ENCODE data around the gene CD93. TPM values are rescaled to one million over a fixed set of nuclear protein-coding genes. Genes with fewer than 3 reads are reported as not detected.

Gene CD93
- total and polyA plus RNA-seq, 2 of the 8 experiments (the other 6 are each of a cell fraction or from before 2014, with no cell fraction given): under 0.01 to 0.07 TPM

DNA sequence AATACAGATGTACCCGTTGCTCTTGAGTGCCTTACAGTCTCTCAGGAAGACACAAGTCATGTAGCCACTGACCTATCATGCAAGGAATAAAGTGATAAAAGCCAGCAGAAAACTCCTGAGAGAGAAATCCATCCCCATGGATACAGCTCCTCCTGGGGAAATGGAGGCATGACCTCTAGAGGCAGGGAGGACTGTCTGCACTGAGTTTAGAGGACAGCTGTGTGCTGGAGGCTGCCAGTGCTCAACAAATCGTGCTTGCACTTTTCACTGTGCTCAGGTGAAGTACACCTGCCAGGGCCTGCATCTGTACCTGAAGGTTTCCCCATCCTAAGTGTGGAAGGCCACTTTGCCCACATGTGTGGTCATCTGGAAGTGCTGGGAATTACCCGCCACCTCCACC is 12.1 kb downstream of the CD93 start:
- Histone ChIP-seq H3K4me2 (ENCODE audit: insufficient read depth in 1 of 2, low read depth in 2 of 2, low read length in 2 of 2) (no peak overlapping the region), H3K79me1 (ENCODE audit: low read depth, low read length) (no peaks in the 10 kb centered on the region), H3K4ac (replicated peaks; ENCODE audit: insufficient read length, low read depth, low read length) (no peak overlapping the region), H2BK20ac (ENCODE audit: low read length) (no peak overlapping the region), H4K20me1 (replicated peaks in 1 of 2; ENCODE audit: control insufficient read depth in 1 of 2, insufficient read depth in 2 of 2, low read length in 2 of 2) (no peaks in the 10 kb centered on the region), H3K79me2 (ENCODE audit: control insufficient read depth in 1 of 2, insufficient read depth in 2 of 2, low read length in 2 of 2) (no peaks in the 10 kb centered on the region), H4K5ac (ENCODE audit: insufficient read length, low read depth, low read length) (no peak overlapping the region), H3K9me3 (ENCODE audit: insufficient read depth in 2 of 2, low read depth in 1 of 2, low read length in 1 of 2) (no peaks in the 10 kb centered on the region), H3K18ac (ENCODE audit: extremely low read depth, low read length) (no peak overlapping the region), H3K23me2 (ENCODE audit: low read depth, low read length) (no peaks in the 10 kb centered on the region), H3K14ac (ENCODE audit: insufficient read length) (no peak overlapping the region), H3K27me3 (replicated peaks in 1 of 4; ENCODE audit: control insufficient read depth in 3 of 4, extremely low read depth in 1 of 4, insufficient read depth in 3 of 4, low read length in 3 of 4) (no peaks in the 10 kb centered on the region), H2BK120ac (replicated peaks; ENCODE audit: low read depth, low read length) (no peak overlapping the region), H3K4me3 (ENCODE audit: extremely low read depth in 1 of 4, insufficient read depth in 2 of 4, low read depth in 3 of 4, low read length in 4 of 4) (no peak overlapping the region), H2AK5ac (ENCODE audit: low read depth, low read length) (no peak overlapping the region), H3K23ac (ENCODE audit: insufficient read length) (no peak overlapping the region), H2BK15ac (ENCODE audit: low read length) (no peak overlapping the region), H2BK5ac (ENCODE audit: low read depth, low read length) (no peak overlapping the region), H2AFZ (ENCODE audit: low read length) (no peak overlapping the region), H3K27ac (ENCODE audit: low read depth, low read length) (no peak overlapping the region), H3K56ac (replicated peaks; ENCODE audit: insufficient read length, low read depth, low read length) (no peak overlapping the region), H3K36me3 (ENCODE audit: control insufficient read depth in 2 of 4, insufficient read depth in 4 of 4, low read length in 3 of 4) (no peaks in the 10 kb centered on the region), H2BK12ac (ENCODE audit: low read depth, low read length) (no peak overlapping the region), H3K9ac (replicated peaks in 1 of 4; ENCODE audit: extremely low read depth in 1 of 4, low read depth in 3 of 4, low read length in 3 of 4) (no peak overlapping the region), H3K4me1 (replicated peaks in 1 of 4; ENCODE audit: control insufficient read depth in 3 of 4, insufficient read depth in 4 of 4, low read length in 3 of 4) (no peaks in the 10 kb centered on the region), H4K91ac (replicated peaks; ENCODE audit: insufficient read length, low read length) (no peak overlapping the region), H4K8ac (ENCODE audit: extremely low read depth, insufficient read depth, low read length) (no peak overlapping the region)
- FAIRE-seq (no peak), DNase-seq (ENCODE audit: low read depth in 1 of 2, low spot score in 2 of 2) (no peak)
- WGBS, 2 experiments (ENCODE audit: extremely low coverage in 1 of 2, insufficient coverage in 1 of 2, insufficient read length in 1 of 2, insufficient replicate concordance in 2 of 2, low coverage in 1 of 2, low lambda C conversion rate in 2 of 2, missing lambda C conversion rate in 1 of 2): 88% methylated on average over 3 of the region's 3 CpGs; no CpG with 5 or more reads in 1 of the 2 experiments
- ChIA-PET POLR2A (ENCODE audit: partially characterized antibody) (no interaction called here), CTCF (ENCODE audit: partially characterized antibody) (interaction anchor here (1.2 to 1.5 kb wide), 2 partner anchors 23 to 26 kb away, joined by 3 to 4 read pairs; no protein-coding TSS in a partner anchor)
- TF ChIP-seq YY1 (IDR thresholded peaks at IDR 0.05; ENCODE audit: low read depth, low read length) (no peak), SRF (IDR thresholded peaks at IDR 0.05; ENCODE audit: low read depth, low read length) (no peak), SIN3A (conservative IDR thresholded peaks at IDR 0.05 in 1 of 2, IDR thresholded peaks at IDR 0.05 in 1 of 2; ENCODE audit: low read depth in 1 of 2, low read length in 2 of 2) (no peak), TEAD4 (IDR thresholded peaks at IDR 0.05; ENCODE audit: low read depth, low read length) (no peak), RAD21 (IDR thresholded peaks at IDR 0.05 in 1 of 2, conservative IDR thresholded peaks at IDR 0.05 in 1 of 2; ENCODE audit: low read depth in 2 of 2, low read length in 2 of 2) (no peak), SIX5 (IDR thresholded peaks at IDR 0.05; ENCODE audit: low read depth, low read length) (no peak), BACH1 (IDR thresholded peaks at IDR 0.05; ENCODE audit: low read length) (no peak), CTBP2 (IDR thresholded peaks at IDR 0.05; ENCODE audit: borderline replicate concordance, insufficient read depth, insufficient read length, low read length) (no peak), CHD2 (IDR thresholded peaks at IDR 0.05; ENCODE audit: low read length) (no peak), CBX8 (IDR thresholded peaks at IDR 0.05; ENCODE audit: borderline replicate concordance, low read depth, low read length) (no peak), HDAC6 (IDR thresholded peaks at IDR 0.05; ENCODE audit: low read depth, low read length) (no peak), GABPA (IDR thresholded peaks at IDR 0.05; ENCODE audit: borderline replicate concordance, insufficient read depth, low read length) (no peak), POU5F1 (IDR thresholded peaks at IDR 0.05; ENCODE audit: low read depth, low read length) (no peak), POLR2AphosphoS5 (IDR thresholded peaks at IDR 0.05; ENCODE audit: low read depth, low read length) (no peak)
- TF ChIP-seq, protein P1, sequence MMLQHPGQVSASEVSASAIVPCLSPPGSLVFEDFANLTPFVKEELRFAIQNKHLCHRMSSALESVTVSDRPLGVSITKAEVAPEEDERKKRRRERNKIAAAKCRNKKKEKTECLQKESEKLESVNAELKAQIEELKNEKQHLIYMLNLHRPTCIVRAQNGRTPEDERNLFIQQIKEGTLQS (IDR thresholded peaks at IDR 0.05; ENCODE audit: insufficient read depth, low read depth, low read length): no peak

Data from H1 (cell line).